SU-DHL-6 (cell line): ENCODE measurements around the gene PIGK.

Experiments
- H2AFZ ChIP-seq: fragments of 200-600 bp; sonication (generic); 2 replicates; pipeline ENCODE4 v1.6.1; 2014; ENCODE audit warnings: low read depth, mild to moderate bottlenecking, moderate library complexity, mixed read lengths, antibody characterized with exemption, low read length; ENCODE audit not compliant: severe bottlenecking
- H3F3A ChIP-seq: fragments of 200-600 bp; shearing (Covaris generic); 2 replicates; pipeline ENCODE4 v1.6.0; 2016; ENCODE audit warnings: antibody characterized with exemption, mild to moderate bottlenecking; ENCODE audit not compliant: insufficient read depth
- H3K27ac ChIP-seq: fragments of 200-600 bp; sonication (generic); 2 replicates; pipeline ENCODE4 v1.5.1; 2016; ENCODE audit warnings: low read depth, mild to moderate bottlenecking, low read length, moderate library complexity, mixed read lengths
- H3K27me3 ChIP-seq: fragments of 200-600 bp; sonication (generic), shearing (Covaris generic); 2 replicates; pipeline ENCODE4 v1.6.0; 2014; ENCODE audit warnings: mild to moderate bottlenecking, low read length
- H3K36me3 ChIP-seq: fragments of 200-600 bp; sonication (generic); 2 replicates; pipeline ENCODE4 v1.6.1; 2014; ENCODE audit warnings: mild to moderate bottlenecking, low read length, mixed read lengths
- H3K4me2 ChIP-seq: fragments of 300-600, 200-600 bp; shearing (Covaris generic), sonication (generic); 2 replicates; pipeline ENCODE4 v1.6.0; 2014; ENCODE audit warnings: low read length, low read depth, mild to moderate bottlenecking; ENCODE audit not compliant: poor library complexity, severe bottlenecking
- H3K4me3 ChIP-seq: fragments of 200-600 bp; sonication (generic); 2 replicates; pipeline ENCODE4 v1.5.1; 2014; ENCODE audit warnings: antibody characterized with exemption, low read length, mild to moderate bottlenecking, mixed read lengths; ENCODE audit not compliant: insufficient read depth, poor library complexity, severe bottlenecking
- H3K79me2 ChIP-seq: fragments of 200-600 bp; sonication (generic); 2 replicates; pipeline ENCODE4 v1.6.1; 2014; ENCODE audit warnings: mild to moderate bottlenecking, low read length, moderate library complexity; ENCODE audit not compliant: insufficient read depth
- H3K9ac ChIP-seq: fragments of 200-600 bp; sonication (generic); 2 replicates; pipeline ENCODE4 v1.7.0; 2014; ENCODE audit warnings: mild to moderate bottlenecking, low read length
- H3K9me2 ChIP-seq: fragments of 200-600 bp; sonication (generic); replicated peaks from 2 replicates; pipeline ENCODE4 v1.6.1; 2014; ENCODE audit warnings: low read length; ENCODE audit not compliant: insufficient read depth
- H3K9me3 ChIP-seq: fragments of 200-600 bp; sonication (generic); 2 replicates; pipeline ENCODE4 v1.6.1; 2014; ENCODE audit warnings: low read length, mixed read lengths; ENCODE audit not compliant: insufficient read depth
- H4K20me1 ChIP-seq: fragments of 200-600 bp; sonication (generic); 2 replicates; pipeline ENCODE4 v1.6.1; 2014; ENCODE audit warnings: low read depth, mild to moderate bottlenecking, antibody characterized with exemption, low read length, moderate library complexity, mixed read lengths
- CTCF ChIP-seq: fragments of 200-600 bp; sonication (generic); IDR thresholded peaks from one replicate; pipeline ENCODE4 v1.5.1; 2017; ENCODE audit warnings: antibody characterized with exemption, mild to moderate bottlenecking, low read length, moderate library complexity; ENCODE audit not compliant: insufficient read depth, poor library complexity, severe bottlenecking
- EZH2phosphoT487 ChIP-seq: fragments of 200-600 bp; sonication (generic), shearing (Covaris generic); conservative IDR thresholded peaks from 2 replicates; pipeline ENCODE4 v1.6.1; 2018; ENCODE audit warnings: mild to moderate bottlenecking, antibody characterized with exemption, low read length, moderate library complexity, mixed read lengths

The PIGK gene

GRCh38 chr1:77061162-77061561 lies 158.1 kb downstream of the PIGK start:
- Histone ChIP-seq H3K27ac (no peak overlapping the region), H3K9me3 (no peaks in the 10 kb centered on the region), H3K9ac (no peak overlapping the region), H3K79me2 (no peaks in the 10 kb centered on the region), H3K36me3 (no peaks in the 10 kb centered on the region), H2AFZ (no peak overlapping the region), H3K4me3 (no peak overlapping the region), H3F3A (no peaks in the 10 kb centered on the region), H3K9me2 (no peaks in the 10 kb centered on the region), H4K20me1 (no peaks in the 10 kb centered on the region), H3K27me3 (no peaks in the 10 kb centered on the region), H3K4me2 (no peak overlapping the region)
- TF ChIP-seq CTCF (no peak), EZH2phosphoT487 (no peak)

DNA sequence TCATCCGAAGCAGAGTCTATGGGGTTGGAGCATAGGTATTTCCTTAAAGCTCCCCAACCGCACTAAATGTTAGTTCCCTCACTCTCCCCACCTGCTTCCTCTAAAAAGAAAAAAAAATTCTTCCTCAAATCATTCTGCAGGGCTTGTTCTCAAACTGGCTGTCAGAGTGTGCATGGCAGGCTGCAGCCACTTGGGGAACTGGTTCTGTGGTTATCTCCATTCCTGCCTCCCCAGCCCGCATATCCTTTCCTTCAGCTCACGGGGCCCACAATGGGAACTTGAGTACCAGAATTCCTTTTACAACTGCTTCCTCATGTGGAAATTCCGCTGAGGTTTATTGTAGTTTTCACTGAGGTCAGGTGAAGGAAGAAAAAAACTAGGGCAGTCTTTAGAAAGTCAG lies 159.2 kb downstream of the PIGK start:
- Histone ChIP-seq H3K9ac (no peak overlapping the region), H4K20me1 (no peaks in the 10 kb centered on the region), H3K79me2 (no peaks in the 10 kb centered on the region), H3K9me3 (no peaks in the 10 kb centered on the region), H3K9me2 (no peaks in the 10 kb centered on the region), H3K27ac (no peak overlapping the region), H3K4me2 (no peak overlapping the region), H3K36me3 (no peaks in the 10 kb centered on the region), H3F3A (no peaks in the 10 kb centered on the region), H3K27me3 (no peaks in the 10 kb centered on the region), H2AFZ (no peak overlapping the region), H3K4me3 (no peak overlapping the region)
- TF ChIP-seq EZH2phosphoT487: no peak
- TF ChIP-seq CTCF: no peak

DNA sequence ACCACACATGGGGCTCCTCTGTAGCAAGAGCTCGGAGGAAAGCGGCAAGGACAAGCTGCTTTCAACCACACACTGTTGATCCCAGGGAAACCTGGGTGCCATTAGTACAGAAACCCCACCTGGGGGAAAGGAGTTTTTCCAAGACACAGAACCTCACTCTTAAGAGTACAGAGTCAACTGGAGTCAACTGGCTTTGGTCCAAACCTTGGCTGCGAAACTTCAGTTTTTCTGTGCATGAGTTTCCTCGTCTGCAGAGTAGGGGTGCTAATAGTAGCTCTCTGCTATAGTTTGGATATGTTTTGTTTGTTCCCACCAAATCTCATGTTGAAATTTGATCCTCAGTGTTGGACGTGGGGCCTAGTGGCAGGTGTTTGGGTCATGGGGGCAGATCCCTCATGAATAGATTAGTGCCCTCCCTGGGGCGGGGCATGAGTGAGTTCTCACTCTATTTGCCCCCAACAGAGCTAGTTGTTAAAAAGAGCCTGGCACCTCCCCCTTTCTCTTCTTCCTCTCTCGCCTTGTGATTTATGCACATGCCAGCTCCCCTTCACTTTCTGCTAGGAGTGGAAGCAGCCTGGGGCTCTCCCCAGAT lies 161.1 kb downstream of the PIGK start:
- Histone ChIP-seq H3K27ac (no peak overlapping the region), H3K36me3 (no peaks in the 10 kb centered on the region), H3K4me2 (no peak overlapping the region), H3K9me2 (no peaks in the 10 kb centered on the region), H3K9me3 (no peaks in the 10 kb centered on the region), H4K20me1 (no peaks in the 10 kb centered on the region), H3K79me2 (no peaks in the 10 kb centered on the region), H3F3A (no peaks in the 10 kb centered on the region), H3K27me3 (no peaks in the 10 kb centered on the region), H3K4me3 (no peak overlapping the region), H3K9ac (no peak overlapping the region), H2AFZ (no peak overlapping the region)
- TF ChIP-seq CTCF: no peak
- TF ChIP-seq EZH2phosphoT487: no peak
